PFSK-1 (cell line): ENCODE data around the gene IFT25.

Experiments
- FOXP2 ChIP-seq: optimal IDR thresholded peaks from 2 replicates; pipeline ENCODE3; 2011; ENCODE audit warnings: borderline replicate concordance, control low read depth, inconsistent platforms; ENCODE audit not compliant: insufficient read depth; ENCODE audit errors: extremely low read length, extremely low read depth
- POLR2AphosphoS5 ChIP-seq: IDR thresholded peaks from 2 replicates; pipeline ENCODE4 v1.6.1; 2012; ENCODE audit warnings: low read depth, mild to moderate bottlenecking, control low read depth, low read length, moderate library complexity
- REST ChIP-seq, 2 experiments: IDR thresholded peaks; 2 replicates each; pipeline versions ENCODE4 v1.6.1 to v1.8.0; 2011 to 2012; ENCODE audit warnings: low read depth in 2 of 2, low read length in 2 of 2, control low read depth in 1 of 2, inconsistent platforms in 1 of 2, mild to moderate bottlenecking in 1 of 2, moderate library complexity in 1 of 2; ENCODE audit not compliant: insufficient read depth in 1 of 2
- SIN3A ChIP-seq: IDR thresholded peaks from 2 replicates; pipeline ENCODE4 v1.6.1; 2012; ENCODE audit warnings: mild to moderate bottlenecking, low read length, moderate library complexity, borderline replicate concordance; ENCODE audit not compliant: insufficient read depth
- TAF1 ChIP-seq: IDR thresholded peaks from 2 replicates; pipeline ENCODE4 v1.6.1; 2012; ENCODE audit warnings: low read length, control low read depth, borderline replicate concordance; ENCODE audit not compliant: insufficient read depth

Gene IFT25

GRCh38 chr1:53938136-53938830 lies 7.2 kb downstream of the IFT25 start:
- TF ChIP-seq SIN3A (no peak), POLR2AphosphoS5 (no peak), TAF1 (no peak), FOXP2 (no peak), REST (IDR thresholded peaks at IDR 0.05; ENCODE audit: insufficient read depth in 1 of 2, low read depth in 2 of 2, low read length in 2 of 2) (no peak)

- TF ChIP-seq TAF1 (no peak), FOXP2 (no peak), REST (IDR thresholded peaks at IDR 0.05; ENCODE audit: insufficient read depth in 1 of 2, low read depth in 2 of 2, low read length in 2 of 2) (no peak), POLR2AphosphoS5 (no peak), SIN3A (no peak)
Observed at GRCh38 chr1:53936430-53936829, 9.1 kb downstream of the IFT25 start.

DNA sequence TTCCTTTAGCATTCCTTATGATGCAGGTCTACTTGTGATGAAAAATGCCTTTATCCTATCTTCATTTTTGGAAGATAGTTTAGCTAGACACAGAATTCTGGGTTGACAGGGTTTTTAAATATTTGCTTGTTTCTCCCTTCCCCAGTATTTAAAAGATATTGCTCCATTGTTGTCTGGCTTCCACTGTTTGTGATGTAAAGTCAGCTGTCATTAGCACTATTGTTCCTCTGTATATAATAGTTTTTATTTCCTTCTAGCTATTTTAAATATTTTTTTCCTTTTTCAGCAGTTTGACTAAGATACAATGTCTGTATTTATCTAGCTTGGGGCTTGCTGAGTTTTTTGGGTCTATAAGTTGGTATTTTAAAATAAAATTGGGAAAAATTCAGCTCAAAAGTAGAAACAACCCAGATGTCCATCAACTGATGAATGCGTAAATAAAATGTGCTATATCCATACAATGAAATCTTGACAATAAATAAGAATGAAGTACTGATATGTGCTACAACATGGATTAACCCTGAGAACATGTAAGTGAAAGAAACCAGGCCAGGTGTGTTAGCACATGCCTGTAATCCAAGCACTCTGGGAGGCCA lies 11.2 kb downstream of the IFT25 start:
- no peak for TF ChIP-seq POLR2AphosphoS5
- TF ChIP-seq REST (IDR thresholded peaks at IDR 0.05; ENCODE audit: insufficient read depth in 1 of 2, low read depth in 2 of 2, low read length in 2 of 2), result no peak
- TF ChIP-seq TAF1, result no peak
- TF ChIP-seq FOXP2, result no peak

DNA sequence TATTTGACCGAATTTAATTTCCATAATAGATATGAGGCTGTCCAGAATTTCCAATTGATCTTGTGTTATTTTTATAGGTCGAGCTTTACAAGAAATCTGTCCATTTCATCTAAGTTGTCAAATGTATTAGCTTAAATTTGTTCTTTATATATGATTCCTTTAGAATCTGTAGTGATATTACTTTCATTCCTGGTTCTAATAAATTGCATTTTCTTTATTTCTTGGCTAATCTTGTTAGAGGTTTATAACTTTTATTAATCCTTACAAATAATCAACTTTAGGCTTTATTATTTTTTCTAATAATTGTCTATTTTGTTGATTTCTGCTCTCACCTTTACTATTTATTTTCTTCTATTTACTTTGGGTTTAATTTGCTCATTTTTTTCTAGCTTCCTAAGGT lies 14.0 kb downstream of the IFT25 start:
- no peak for TF ChIP-seq TAF1

- TF ChIP-seq FOXP2, result no peak
- no peak for TF ChIP-seq SIN3A
- TF ChIP-seq REST (IDR thresholded peaks at IDR 0.05; ENCODE audit: insufficient read depth in 1 of 2, low read depth in 2 of 2, low read length in 2 of 2), result no peak
- no peak for TF ChIP-seq POLR2AphosphoS5
- no peak for TF ChIP-seq TAF1
Observed at GRCh38 chr1:53930932-53931331, 14.6 kb downstream of the IFT25 start.
